ENCODE data around the gene ACTN3.

ACTN3 gene

GRCh38 chr11:66545701-66546367, 869 bp upstream of the ACTN3 start, which contains the start of gene ZDHHC24:
Gene ZDHHC24, minus strand, starts transcription at chr11:66546048. Its CDS starts 45 bp downstream, at chr11:66546003.
- DNase-seq: peak; percentile 100

- DNase-seq: peak; percentile 45
Measured at GRCh38 chr11:66546966-66547661, 411 bp downstream of the ACTN3 start.

DNA sequence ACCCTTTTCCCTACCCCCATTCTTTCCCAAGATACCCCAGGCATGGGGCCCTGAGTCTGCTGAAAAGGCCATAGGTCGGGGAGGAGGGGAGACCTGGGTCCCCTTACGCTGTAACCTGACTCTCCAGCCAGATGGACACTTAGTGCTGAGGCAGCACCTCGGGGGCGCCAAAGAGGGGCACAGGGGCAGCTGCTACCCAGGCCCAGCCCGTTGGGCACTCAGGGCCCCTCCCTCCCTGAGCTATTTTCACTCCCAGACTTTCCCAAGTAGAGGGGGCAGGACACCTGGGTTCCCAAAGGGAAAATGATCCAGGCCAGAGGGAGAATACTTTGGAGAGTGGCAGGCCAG, 933 bp downstream of the ACTN3 start:
- no peak for DNase-seq

DNA sequence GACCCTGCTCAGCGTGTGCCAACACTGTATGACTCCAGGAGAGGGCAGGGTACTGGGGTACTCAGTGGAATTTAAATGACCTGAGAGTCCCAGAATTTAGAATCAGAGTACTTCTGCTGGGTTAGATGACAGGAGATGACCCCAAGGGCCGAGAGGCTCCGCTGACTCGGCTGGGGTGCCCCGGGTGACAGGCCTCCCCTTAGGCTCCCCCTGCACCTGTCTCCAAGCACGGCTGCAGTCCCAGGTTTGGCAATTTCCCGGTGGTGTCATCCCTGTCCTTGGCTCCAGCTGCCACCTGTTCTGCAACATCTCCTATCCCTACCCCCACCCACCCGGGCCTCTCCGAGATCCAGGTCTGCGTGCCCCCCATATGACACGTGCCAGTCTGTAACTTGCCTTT, 1.3 kb downstream of the ACTN3 start:
- no peak for DNase-seq

- DNase-seq: no peak
Measured at GRCh38 chr11:66548774-66549630, 2.3 kb downstream of the ACTN3 start.

DNA sequence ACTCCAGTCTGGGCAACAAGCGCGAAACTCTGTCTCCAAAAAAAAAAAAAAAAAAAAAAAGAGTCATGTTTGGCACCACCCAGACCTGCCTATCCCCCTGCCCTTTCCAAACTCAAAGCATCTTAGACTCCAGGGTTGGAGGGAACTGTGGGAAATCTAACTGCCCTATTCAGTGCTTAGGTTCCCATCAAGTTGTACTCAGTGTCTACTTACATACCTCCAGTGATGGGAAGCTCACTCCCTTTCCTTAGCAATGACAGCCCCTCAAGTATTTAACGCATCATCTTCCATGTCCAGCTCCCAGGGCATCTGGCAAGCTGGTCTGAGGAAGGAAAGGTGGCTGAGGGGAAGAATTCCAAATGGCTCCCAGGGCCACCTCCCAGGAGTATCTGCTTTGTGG, 3.0 kb downstream of the ACTN3 start:
- no peak for DNase-seq

- no peak for DNase-seq
Measured at GRCh38 chr11:66550887-66551286, 4.2 kb downstream of the ACTN3 start.

- DNase-seq: no peak
Measured at GRCh38 chr11:66554602-66555001, 7.9 kb downstream of the ACTN3 start.

- no peak for DNase-seq
Measured at GRCh38 chr11:66555416-66555815, 8.7 kb downstream of the ACTN3 start.

GRCh38 chr11:66556086-66556485, 9.4 kb downstream of the ACTN3 start:
- peak; percentile 79 for DNase-seq

GRCh38 chr11:66557733-66558326, 11.1 kb downstream of the ACTN3 start:
- DNase-seq: no peak

GRCh38 chr11:66559142-66559865, 12.6 kb downstream of the ACTN3 start:
- DNase-seq: peak; percentile 86

DNA sequence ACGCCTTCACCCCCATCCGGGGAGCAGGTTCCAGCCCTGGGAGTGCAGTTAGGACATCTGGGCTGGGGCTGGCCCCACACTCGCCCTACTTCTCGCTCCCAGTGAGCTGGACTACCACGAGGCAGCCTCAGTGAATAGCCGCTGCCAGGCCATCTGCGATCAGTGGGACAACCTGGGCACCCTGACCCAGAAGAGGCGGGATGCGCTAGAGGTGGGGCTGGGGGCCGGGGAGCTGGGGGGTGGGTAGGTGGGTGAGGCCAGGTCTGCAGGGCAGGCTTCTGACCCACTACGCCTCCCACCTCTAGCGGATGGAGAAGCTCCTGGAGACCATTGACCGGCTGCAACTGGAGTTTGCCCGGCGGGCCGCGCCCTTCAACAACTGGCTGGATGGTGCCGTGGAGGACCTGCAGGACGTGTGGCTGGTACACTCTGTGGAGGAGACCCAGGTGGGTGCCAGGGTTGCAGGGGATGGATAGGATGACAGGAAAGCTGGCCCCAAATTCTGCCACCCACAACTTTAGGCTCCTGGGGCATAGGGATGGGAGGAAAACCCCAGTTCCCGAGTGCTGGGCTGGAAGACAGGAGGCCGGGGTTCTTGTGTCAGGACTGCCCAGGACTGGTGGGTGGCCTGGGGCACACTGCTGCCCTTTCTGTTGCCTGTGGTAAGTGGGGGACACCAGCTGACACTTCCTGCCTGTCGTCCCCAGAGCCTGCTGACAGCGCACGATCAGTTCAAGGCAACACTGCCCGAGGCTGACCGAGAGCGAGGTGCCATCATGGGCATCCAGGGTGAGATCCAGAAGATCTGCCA, 13.4 kb downstream of the ACTN3 start:
- DNase-seq: no peak

GRCh38 chr11:66561178-66561974, 14.7 kb downstream of the ACTN3 start:
- DNase-seq: no peak

- no peak for DNase-seq
Measured at GRCh38 chr11:66561975-66562248, 15.2 kb downstream of the ACTN3 start.

- no peak for DNase-seq
Measured at GRCh38 chr11:66562275-66562674, 15.6 kb downstream of the ACTN3 start.

DNA sequence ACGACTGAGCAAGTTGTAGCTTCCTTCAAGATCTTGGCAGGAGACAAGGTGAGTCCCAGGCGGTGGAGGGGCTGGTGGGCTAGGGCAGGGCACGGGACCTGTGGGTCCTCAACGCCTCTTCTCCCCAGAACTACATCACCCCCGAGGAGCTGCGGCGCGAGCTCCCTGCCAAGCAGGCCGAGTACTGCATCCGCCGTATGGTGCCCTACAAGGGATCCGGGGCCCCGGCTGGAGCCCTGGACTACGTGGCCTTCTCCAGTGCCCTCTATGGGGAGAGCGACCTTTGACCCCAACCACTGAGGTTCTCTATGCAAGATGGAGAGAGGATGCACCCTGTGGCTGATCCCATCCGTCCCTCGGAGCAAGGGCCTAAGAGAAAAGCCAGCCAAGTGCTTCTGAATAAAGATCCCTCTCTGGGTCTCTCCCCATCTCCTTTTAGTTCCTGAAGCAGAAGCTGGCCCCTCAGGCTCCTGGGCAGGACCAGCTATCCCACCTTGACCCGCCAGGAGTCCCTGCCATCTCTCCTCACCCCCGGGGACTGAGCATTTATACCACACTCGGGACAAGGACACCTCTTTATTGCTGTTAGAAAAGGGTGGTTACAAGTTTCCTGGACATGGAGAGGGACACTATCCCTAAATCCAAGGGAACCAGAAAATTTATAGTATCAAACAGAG, 16.3 kb downstream of the ACTN3 start:
- no peak for DNase-seq

DNA sequence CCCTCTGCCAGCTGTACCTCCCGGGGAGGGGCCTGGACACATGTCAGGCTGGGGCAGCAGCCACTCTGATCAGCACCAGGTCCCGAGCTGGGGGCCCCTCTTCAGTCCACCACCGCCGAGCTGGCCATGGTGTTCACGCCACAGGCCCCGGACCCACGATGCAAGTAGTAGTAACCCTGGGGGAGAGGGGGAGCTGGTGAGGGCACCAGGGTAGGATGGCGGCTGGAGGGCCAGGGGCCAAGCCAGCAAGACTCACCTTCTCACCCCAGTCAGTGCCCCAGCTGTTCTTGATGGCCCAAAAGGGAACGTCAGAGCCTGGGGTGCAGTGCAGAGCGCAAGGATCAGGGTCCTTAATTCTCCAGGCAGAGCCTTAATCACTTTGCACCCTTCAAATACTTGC, 17.1 kb downstream of the ACTN3 start:
- DNase-seq: no peak

DNA sequence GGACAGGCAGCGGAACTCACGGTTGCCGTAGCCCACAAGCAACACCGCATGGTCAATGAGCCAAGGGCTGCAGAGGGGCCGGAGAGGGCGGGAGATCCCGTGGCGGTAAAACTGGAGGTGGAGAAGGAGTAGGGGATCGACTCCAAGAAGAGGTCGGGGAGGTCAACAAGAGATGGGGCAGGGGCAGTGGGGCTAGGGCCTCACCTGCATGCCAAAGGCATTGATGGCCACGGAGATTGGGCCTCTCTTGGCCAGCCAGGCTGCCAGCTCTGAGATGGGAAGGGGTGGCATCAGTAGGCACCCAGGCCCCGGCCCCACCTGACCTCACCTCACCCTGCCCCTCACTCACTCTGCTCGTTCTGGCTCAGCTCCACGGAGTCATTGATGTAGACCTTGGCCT, 17.8 kb downstream of the ACTN3 start:
- no peak for DNase-seq

DNA sequence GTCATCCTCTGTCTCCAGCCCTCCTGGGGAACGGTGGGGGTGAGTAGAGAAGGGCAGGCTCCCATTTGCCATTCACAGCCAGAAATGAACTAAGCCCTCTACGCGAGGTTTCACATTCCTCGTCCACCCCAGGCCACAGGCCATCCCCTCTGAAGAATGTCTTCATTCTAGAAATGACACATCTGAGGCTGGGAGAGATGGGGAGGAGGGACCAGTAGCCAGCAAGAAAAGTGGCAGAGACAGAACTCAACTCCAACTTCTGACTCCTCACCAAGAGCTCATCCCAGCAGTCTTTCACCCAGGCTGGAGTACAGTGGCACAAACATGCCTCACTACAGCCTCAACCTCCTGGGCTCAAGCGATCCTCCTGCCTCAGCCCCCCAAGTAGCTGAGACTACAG, 18.3 kb downstream of the ACTN3 start:
- DNase-seq: no peak

- DNase-seq: no peak
Measured at GRCh38 chr11:66566221-66566620, 19.5 kb downstream of the ACTN3 start.

Data from DMS53 (cell line).